NAMALWA (cell line): Measurements from ENCODE around the gene E2F2.

Source experiments
- DNase-seq: peaks from one replicate; pipeline ENCODE4 v3.0.0-alpha.2; 2015; ENCODE audit warnings: low spot score

The E2F2 gene

GRCh38 chr1:23483321-23484252 lies 47.4 kb downstream of the E2F2 start, which contains the start of gene ASAP3:
TSS of gene ASAP3 (minus strand) at chr1:23484179. CDS start at chr1:23484133, 46 bp downstream.
- no peak for DNase-seq

- no peak for DNase-seq
Observed at GRCh38 chr1:23481904-23482303, 49.1 kb downstream of the E2F2 start.

GRCh38 chr1:23481026-23481597 lies 49.9 kb downstream of the E2F2 start:
- no peak for DNase-seq

GRCh38 chr1:23480187-23481025 lies 50.6 kb downstream of the E2F2 start:
- DNase-seq: peak; percentile 82

GRCh38 chr1:23479666-23479941 lies 51.4 kb downstream of the E2F2 start:
- no peak for DNase-seq

- DNase-seq: no peak
Observed at GRCh38 chr1:23478896-23479665, 52.0 kb downstream of the E2F2 start.

- DNase-seq: no peak
Observed at GRCh38 chr1:23477359-23478144, 53.5 kb downstream of the E2F2 start.

GRCh38 chr1:23475641-23476040 lies 55.4 kb downstream of the E2F2 start:
- no peak for DNase-seq

- no peak for DNase-seq
Observed at GRCh38 chr1:23475134-23475628, 55.9 kb downstream of the E2F2 start.

- no peak for DNase-seq
Observed at GRCh38 chr1:23473037-23473800, 57.8 kb downstream of the E2F2 start.

- no peak for DNase-seq
Observed at GRCh38 chr1:23472351-23473036, 58.5 kb downstream of the E2F2 start.

GRCh38 chr1:23471473-23472075 lies 59.5 kb downstream of the E2F2 start:
- no peak for DNase-seq

- DNase-seq: no peak
Observed at GRCh38 chr1:23470282-23471070, 60.6 kb downstream of the E2F2 start.

- no peak for DNase-seq
Observed at GRCh38 chr1:23469372-23469982, 61.6 kb downstream of the E2F2 start.

GRCh38 chr1:23466423-23466989 lies 64.5 kb downstream of the E2F2 start:
- no peak for DNase-seq

GRCh38 chr1:23463286-23463685 lies 67.7 kb downstream of the E2F2 start:
- DNase-seq: no peak

GRCh38 chr1:23462766-23463165 lies 68.3 kb downstream of the E2F2 start:
- DNase-seq: no peak

GRCh38 chr1:23461050-23461449 lies 70.0 kb downstream of the E2F2 start:
- DNase-seq: no peak
